ENCODE measurements around the gene CCDC126. TPM values are rescaled to one million over a fixed set of nuclear protein-coding genes. Genes with fewer than 3 reads are reported as not detected.
"Not testable (repeated sequence)": the region's sequence is repeated elsewhere in the genome, so short reads cannot be mapped to it uniquely, and the experiment has no call there.

The CCDC126 gene
- total and polyA plus RNA-seq, 2 experiments from 2014 or later, result 5.7 to 6.6 TPM

DNA sequence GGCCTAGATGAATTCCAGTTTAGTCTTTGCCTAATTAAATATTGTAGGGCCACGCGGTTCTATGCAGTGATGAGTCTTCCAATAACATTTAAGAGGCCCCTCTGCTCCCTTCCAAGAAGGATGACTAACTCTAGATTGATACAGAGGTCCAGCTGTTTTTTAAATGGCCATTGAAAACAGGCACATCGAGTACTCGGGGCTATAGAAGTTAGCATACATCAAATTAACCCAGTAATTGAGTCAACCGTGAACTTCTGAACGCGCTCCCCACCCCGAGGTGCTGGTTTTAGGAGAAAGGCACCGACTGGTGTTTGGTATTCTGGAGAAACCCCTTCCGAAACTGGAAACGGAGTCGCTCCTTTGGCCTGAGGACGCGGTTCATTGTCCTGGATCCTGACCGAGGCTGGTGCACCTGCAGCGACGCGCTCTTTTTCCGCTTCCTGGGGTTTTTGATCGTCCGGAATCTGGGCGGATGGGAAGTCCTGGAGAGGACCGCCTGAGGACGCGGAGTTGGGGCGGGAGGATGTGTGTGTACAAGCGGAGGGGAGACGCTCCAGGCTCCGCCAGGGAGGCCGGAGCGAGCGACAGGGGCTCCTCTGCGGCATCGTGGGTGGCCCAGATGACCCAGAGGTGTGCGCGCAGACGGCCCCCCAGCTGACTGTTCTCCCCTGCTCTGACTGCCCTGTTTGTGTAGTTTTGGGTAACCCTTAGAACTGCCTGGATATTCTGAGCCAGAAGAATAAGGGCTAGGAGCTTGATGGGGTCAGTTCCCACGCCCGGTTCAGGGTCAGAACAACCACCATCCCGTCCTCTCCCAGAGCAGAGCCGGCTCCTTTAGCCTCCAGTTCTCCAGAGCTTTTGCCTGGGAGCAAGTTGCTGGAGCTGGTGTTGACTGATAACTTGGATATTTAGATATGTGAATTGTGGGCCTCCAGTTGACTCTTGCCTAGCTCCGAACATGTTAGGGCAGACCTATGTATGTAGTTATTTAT lies 83.5 kb downstream of the CCDC126 start:
- Mint-ChIP-seq H3K4me1 (peaks cover 22% of the 10 kb centered on the region), H3K36me3 (ENCODE audit: low read depth) (peaks cover 34% of the 10 kb centered on the region), H3K27me3 (ENCODE audit: insufficient read depth, low read depth, poor library complexity) (peaks cover 14% of the 10 kb centered on the region), H3K9me3 (peaks cover 9% of the 10 kb centered on the region; the same call in 1 of the 3 replicates), H3K4me3 (peak overlapping the region; percentile 91), H3K27ac (peak overlapping the region; percentile 95)
- 0 out of 2 replicates have a peak, but pooled peaks cover 5% of the 10 kb centered on the region for H4K20me1 ChIP-seq (replicated peaks; ENCODE audit: insufficient read depth)
- H3F3A ChIP-seq (replicated peaks; ENCODE audit: low read depth), result peaks cover 4% of the 10 kb centered on the region
- H3K79me2 ChIP-seq (replicated peaks; ENCODE audit: insufficient read depth), result peaks cover 49% of the 10 kb centered on the region
- peak overlapping the region; percentile 99 for H3K27ac ChIP-seq (ENCODE audit: low read depth)
- H3K9me2 ChIP-seq (ENCODE audit: insufficient read depth), result no peaks in the 10 kb centered on the region
- peak overlapping the region; percentile 98 for H3K4me3 ChIP-seq
- peak; percentile 81 for ATAC-seq
- peaks cover 10% of the 10 kb centered on the region; the same call in 1 of the 2 replicates for H3K27me3 ChIP-seq (ENCODE audit: insufficient read depth)
- H2AFZ ChIP-seq, result peak overlapping the region; percentile 95
- peaks cover 14% of the 10 kb centered on the region; the same call in 1 of the 2 replicates for H3K4me1 ChIP-seq (ENCODE audit: insufficient read depth)
- peak overlapping the region; percentile 96 for H3K4me2 ChIP-seq
- DNase-seq (ENCODE audit: low spot score), result peak; percentile 97
- TF ChIP-seq POLR2AphosphoS5 (IDR thresholded peaks at IDR 0.05; ENCODE audit: low read depth) (peak; percentile 72), EZH2phosphoT487 (IDR thresholded peaks at IDR 0.05; ENCODE audit: unreplicated experiment) (no peak), ZNF331 (CRISPR knock-in tag; IDR thresholded peaks at IDR 0.05; ENCODE audit: low read depth) (no peak), CREB1 (CRISPR knock-in tag; IDR thresholded peaks at IDR 0.05; ENCODE audit: low read depth) (peak; percentile 48; the same call in 1 of the 2 replicates)
- TF ChIP-seq, protein P1, sequence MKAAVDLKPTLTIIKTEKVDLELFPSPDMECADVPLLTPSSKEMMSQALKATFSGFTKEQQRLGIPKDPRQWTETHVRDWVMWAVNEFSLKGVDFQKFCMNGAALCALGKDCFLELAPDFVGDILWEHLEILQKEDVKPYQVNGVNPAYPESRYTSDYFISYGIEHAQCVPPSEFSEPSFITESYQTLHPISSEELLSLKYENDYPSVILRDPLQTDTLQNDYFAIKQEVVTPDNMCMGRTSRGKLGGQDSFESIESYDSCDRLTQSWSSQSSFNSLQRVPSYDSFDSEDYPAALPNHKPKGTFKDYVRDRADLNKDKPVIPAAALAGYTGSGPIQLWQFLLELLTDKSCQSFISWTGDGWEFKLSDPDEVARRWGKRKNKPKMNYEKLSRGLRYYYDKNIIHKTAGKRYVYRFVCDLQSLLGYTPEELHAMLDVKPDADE (IDR thresholded peaks at IDR 0.05), result peak; percentile 47; the same call in 1 of the 2 replicates
- peaks cover 11% of the 10 kb centered on the region; the same call in 1 of the 2 replicates for H3K36me3 ChIP-seq (ENCODE audit: insufficient read depth)

DNA sequence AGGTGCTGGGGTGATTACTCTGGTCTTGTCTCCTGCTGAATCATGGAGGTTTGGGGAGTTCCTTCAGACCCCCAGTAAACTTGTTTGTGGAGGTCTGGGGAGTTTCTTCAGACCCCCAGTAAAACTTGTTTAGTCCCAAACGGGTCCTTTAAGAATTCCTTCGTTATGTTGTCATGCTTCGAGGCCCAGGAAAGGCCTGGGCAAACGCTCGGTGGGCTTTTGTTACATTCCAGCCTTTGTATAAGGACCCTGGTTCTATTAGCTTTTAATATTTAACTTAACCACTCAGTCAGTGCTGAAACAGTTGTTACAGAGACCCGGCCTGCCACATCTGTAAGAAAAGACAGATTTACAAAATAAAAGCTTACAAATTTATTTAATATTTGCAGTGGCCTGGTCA lies 86.9 kb downstream of the CCDC126 start:
- peaks cover 22% of the 10 kb centered on the region for H3K4me1 Mint-ChIP-seq
- H3K4me1 ChIP-seq (ENCODE audit: insufficient read depth), result peaks cover 14% of the 10 kb centered on the region; the same call in 1 of the 2 replicates
- not testable (repeated sequence) for H3K27ac Mint-ChIP-seq; H3K9me2 ChIP-seq (ENCODE audit: insufficient read depth); H3K9me3 Mint-ChIP-seq; H3K27me3 Mint-ChIP-seq (ENCODE audit: insufficient read depth, low read depth, poor library complexity); H2AFZ ChIP-seq; H3K27me3 ChIP-seq (ENCODE audit: insufficient read depth); H3K4me3 Mint-ChIP-seq; DNase-seq (ENCODE audit: low spot score); ATAC-seq; H3K4me2 ChIP-seq; H3K4me3 ChIP-seq; H3F3A ChIP-seq (replicated peaks; ENCODE audit: low read depth)
- peaks cover 22% of the 10 kb centered on the region for H3K36me3 ChIP-seq (ENCODE audit: insufficient read depth)
- H3K79me2 ChIP-seq (replicated peaks; ENCODE audit: insufficient read depth), result peaks cover 81% of the 10 kb centered on the region
- H4K20me1 ChIP-seq (replicated peaks; ENCODE audit: insufficient read depth), result 0 out of 2 replicates have a peak, but pooled peaks cover 11% of the 10 kb centered on the region
- H3K36me3 Mint-ChIP-seq (ENCODE audit: low read depth), result peaks cover 53% of the 10 kb centered on the region
- peak overlapping the region; percentile 47; the same call in 1 of the 2 replicates for H3K27ac ChIP-seq (ENCODE audit: low read depth)

DNA sequence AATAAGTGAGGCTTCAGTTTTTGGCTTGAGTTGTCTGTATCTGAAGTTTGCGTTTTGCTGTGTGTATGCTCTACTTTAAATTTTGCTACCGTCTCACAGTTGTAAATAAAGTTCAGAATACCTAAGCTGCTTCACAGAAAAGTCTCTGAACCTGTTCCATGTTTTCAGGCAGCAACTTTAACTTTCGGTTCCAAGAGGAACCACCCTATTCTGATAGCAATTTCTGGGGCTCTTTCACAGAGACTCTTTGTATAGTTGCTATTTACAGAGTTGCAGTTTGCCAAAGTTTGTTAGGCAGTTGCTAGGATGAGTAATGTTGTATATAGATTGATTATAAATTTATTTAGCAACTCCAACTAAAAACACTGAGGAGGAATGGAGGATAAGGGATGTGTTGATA lies 88.5 kb downstream of the CCDC126 start:
- Histone ChIP-seq H2AFZ (no peak overlapping the region), H4K20me1 (replicated peaks; ENCODE audit: insufficient read depth) (0 out of 2 replicates have a peak, but pooled peaks cover 14% of the 10 kb centered on the region), H3K27me3 (ENCODE audit: insufficient read depth) (no peaks in the 10 kb centered on the region), H3K4me3 (no peak overlapping the region), H3K4me1 (ENCODE audit: insufficient read depth) (peaks cover 14% of the 10 kb centered on the region; the same call in 1 of the 2 replicates), H3F3A (replicated peaks; ENCODE audit: low read depth) (no peaks in the 10 kb centered on the region), H3K79me2 (replicated peaks; ENCODE audit: insufficient read depth) (peaks cover 81% of the 10 kb centered on the region), H3K36me3 (ENCODE audit: insufficient read depth) (peaks cover 27% of the 10 kb centered on the region), H3K4me2 (no peak overlapping the region), H3K27ac (ENCODE audit: low read depth) (peak overlapping the region; percentile 18; the same call in 1 of the 2 replicates), H3K9me2 (ENCODE audit: insufficient read depth) (no peaks in the 10 kb centered on the region)
- peaks cover 2% of the 10 kb centered on the region for H3K27me3 Mint-ChIP-seq (ENCODE audit: insufficient read depth, low read depth, poor library complexity)
- no peaks in the 10 kb centered on the region for H3K9me3 Mint-ChIP-seq
- no peak for ATAC-seq
- no peak overlapping the region for H3K27ac Mint-ChIP-seq
- H3K36me3 Mint-ChIP-seq (ENCODE audit: low read depth), result peaks cover 62% of the 10 kb centered on the region; the same call in 2 of the 3 replicates
- peaks cover 18% of the 10 kb centered on the region for H3K4me1 Mint-ChIP-seq
- no peak for DNase-seq (ENCODE audit: low spot score)
- H3K4me3 Mint-ChIP-seq, result no peak overlapping the region
- TF ChIP-seq NANOG (IDR thresholded peaks at IDR 0.05; ENCODE audit: borderline replicate concordance) (no peak), EZH2 (IDR thresholded peaks at IDR 0.05; ENCODE audit: low read depth, unreplicated experiment) (no peak), CREB1 (CRISPR knock-in tag; IDR thresholded peaks at IDR 0.05; ENCODE audit: low read depth) (no peak), STAT1 (IDR thresholded peaks at IDR 0.05; ENCODE audit: unreplicated experiment) (no peak), ZNF114 (CRISPR knock-in tag; IDR thresholded peaks at IDR 0.05) (no peak), EZH2phosphoT487 (IDR thresholded peaks at IDR 0.05; ENCODE audit: unreplicated experiment) (no peak)
- TF ChIP-seq, protein P2, sequence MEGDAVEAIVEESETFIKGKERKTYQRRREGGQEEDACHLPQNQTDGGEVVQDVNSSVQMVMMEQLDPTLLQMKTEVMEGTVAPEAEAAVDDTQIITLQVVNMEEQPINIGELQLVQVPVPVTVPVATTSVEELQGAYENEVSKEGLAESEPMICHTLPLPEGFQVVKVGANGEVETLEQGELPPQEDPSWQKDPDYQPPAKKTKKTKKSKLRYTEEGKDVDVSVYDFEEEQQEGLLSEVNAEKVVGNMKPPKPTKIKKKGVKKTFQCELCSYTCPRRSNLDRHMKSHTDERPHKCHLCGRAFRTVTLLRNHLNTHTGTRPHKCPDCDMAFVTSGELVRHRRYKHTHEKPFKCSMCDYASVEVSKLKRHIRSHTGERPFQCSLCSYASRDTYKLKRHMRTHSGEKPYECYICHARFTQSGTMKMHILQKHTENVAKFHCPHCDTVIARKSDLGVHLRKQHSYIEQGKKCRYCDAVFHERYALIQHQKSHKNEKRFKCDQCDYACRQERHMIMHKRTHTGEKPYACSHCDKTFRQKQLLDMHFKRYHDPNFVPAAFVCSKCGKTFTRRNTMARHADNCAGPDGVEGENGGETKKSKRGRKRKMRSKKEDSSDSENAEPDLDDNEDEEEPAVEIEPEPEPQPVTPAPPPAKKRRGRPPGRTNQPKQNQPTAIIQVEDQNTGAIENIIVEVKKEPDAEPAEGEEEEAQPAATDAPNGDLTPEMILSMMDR (conservative IDR thresholded peaks at IDR 0.05; ENCODE audit: low read depth in 2 of 2), result no peak
- TF ChIP-seq, protein P3, sequence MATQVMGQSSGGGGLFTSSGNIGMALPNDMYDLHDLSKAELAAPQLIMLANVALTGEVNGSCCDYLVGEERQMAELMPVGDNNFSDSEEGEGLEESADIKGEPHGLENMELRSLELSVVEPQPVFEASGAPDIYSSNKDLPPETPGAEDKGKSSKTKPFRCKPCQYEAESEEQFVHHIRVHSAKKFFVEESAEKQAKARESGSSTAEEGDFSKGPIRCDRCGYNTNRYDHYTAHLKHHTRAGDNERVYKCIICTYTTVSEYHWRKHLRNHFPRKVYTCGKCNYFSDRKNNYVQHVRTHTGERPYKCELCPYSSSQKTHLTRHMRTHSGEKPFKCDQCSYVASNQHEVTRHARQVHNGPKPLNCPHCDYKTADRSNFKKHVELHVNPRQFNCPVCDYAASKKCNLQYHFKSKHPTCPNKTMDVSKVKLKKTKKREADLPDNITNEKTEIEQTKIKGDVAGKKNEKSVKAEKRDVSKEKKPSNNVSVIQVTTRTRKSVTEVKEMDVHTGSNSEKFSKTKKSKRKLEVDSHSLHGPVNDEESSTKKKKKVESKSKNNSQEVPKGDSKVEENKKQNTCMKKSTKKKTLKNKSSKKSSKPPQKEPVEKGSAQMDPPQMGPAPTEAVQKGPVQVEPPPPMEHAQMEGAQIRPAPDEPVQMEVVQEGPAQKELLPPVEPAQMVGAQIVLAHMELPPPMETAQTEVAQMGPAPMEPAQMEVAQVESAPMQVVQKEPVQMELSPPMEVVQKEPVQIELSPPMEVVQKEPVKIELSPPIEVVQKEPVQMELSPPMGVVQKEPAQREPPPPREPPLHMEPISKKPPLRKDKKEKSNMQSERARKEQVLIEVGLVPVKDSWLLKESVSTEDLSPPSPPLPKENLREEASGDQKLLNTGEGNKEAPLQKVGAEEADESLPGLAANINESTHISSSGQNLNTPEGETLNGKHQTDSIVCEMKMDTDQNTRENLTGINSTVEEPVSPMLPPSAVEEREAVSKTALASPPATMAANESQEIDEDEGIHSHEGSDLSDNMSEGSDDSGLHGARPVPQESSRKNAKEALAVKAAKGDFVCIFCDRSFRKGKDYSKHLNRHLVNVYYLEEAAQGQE (IDR thresholded peaks at IDR 0.05; ENCODE audit: unreplicated experiment), result no peak
